22Rv1 (cell line): ENCODE data around the gene FILIP1.
"Not testable (repeated sequence)": the region's sequence is repeated elsewhere in the genome, so short reads cannot be mapped to it uniquely, and the experiment has no call there.

Experiments
- H3K27ac ChIP-seq: fragments of 450-650 bp; 2 replicates; pipeline ENCODE4 v1.5.1; 2017
- ZFX ChIP-seq: fragments of 450-650 bp; IDR thresholded peaks from 2 replicates; pipeline ENCODE4 v1.6.1; 2017; ENCODE audit warnings: antibody characterized with exemption, borderline replicate concordance
- TF ChIP-seq, protein P1 (sequence below): fragments of 450-650 bp; IDR thresholded peaks from 2 replicates; pipeline ENCODE4 v1.5.1; 2017; ENCODE audit warnings: mild to moderate bottlenecking

FILIP1 gene

DNA sequence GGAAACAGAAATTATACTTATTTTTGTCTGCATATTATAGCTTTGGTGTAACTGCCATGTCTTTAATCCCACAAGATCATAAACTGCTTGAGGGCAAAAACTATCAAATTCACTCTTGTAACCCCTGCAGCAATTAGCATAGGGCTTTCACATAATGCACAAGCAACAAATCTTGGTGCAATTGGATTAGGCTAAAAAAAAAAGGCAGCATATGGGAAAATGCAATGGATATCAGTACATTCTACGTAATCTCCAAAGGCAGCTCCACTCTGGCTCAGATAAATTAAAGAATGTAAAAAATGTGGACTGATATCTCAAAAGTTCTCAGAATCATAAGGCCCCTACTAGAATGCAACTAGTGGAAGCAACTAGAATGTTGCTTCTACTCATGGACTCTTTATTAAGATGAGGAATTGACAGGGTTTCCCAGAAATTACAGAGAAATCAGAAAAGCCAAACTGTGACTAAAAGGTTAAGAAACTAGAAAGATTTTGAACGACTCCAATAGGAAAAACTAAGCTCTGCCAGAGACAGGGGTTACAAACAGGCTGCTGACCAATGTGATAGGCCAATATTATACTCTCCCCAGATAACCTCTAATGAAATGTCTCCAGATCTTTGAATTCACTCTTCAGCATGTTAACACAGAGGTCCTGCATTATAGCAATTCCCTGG, 55.0 kb downstream of the FILIP1 start:
- no peak overlapping the region for H3K27ac ChIP-seq
- TF ChIP-seq, protein P1, sequence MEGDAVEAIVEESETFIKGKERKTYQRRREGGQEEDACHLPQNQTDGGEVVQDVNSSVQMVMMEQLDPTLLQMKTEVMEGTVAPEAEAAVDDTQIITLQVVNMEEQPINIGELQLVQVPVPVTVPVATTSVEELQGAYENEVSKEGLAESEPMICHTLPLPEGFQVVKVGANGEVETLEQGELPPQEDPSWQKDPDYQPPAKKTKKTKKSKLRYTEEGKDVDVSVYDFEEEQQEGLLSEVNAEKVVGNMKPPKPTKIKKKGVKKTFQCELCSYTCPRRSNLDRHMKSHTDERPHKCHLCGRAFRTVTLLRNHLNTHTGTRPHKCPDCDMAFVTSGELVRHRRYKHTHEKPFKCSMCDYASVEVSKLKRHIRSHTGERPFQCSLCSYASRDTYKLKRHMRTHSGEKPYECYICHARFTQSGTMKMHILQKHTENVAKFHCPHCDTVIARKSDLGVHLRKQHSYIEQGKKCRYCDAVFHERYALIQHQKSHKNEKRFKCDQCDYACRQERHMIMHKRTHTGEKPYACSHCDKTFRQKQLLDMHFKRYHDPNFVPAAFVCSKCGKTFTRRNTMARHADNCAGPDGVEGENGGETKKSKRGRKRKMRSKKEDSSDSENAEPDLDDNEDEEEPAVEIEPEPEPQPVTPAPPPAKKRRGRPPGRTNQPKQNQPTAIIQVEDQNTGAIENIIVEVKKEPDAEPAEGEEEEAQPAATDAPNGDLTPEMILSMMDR, result no peak
- TF ChIP-seq ZFX, result no peak

DNA sequence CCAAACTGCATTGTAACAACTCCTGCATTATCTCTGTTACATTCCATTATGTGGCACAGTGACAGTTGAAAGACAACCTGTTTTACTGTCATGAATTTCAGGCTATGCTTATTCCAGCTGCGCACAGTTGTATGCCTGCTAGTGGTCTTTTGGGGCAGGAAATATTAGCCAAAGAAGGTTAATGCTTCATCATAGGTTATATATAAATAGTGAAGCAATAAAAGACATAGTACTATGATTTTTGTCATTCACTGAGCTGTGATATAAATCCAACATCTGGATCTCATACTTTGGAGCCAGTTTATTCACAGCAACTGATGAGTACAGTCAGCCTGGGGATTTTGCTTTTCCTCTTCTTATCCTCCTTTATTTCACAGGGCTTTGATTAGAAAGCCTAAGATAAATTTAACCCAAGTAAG, 55.6 kb downstream of the FILIP1 start:
- H3K27ac ChIP-seq, result no peak overlapping the region
- TF ChIP-seq, protein P1, result no peak
- TF ChIP-seq ZFX, result no peak

DNA sequence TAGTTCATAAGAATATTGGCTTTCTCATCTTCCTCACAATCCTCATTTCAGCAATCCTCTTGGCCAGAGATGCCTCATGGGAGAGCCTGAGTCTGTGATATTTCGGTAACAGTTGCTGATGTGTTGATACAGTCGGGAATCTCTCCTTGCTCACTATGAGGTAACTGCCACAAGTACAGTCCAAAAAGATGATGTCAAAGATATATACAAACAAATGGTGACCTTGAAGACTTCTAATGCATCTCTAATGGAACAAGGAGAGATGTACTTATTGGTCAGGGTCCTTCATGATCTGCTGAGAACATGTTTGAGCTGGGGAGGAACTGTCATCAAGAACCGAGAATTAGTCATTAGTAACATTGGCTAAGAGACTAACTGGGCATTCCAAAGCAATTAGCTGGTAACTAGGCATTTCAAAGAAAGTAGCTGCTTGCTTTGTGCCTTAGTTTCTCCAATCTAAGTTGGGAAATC, 56.1 kb downstream of the FILIP1 start:
- no peak overlapping the region for H3K27ac ChIP-seq
- TF ChIP-seq, protein P1, result no peak

DNA sequence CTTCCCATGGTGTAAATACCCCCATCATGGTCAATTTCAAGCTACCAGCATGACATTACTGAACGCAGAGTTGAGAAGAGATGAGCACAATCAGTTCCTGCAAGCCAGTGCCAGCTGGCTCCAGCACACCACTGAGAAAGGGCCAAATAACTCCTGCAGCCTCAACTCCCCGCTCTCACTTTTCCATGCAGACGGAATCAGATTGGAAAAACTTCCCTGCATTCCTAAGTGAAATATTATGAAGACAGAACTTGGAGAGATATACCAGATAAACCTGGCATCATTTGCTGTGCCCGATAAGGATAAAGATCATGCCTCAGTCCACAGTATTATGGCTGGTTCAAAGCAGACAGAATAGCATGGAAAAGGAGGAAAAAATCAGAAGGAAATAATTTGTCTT, 56.7 kb downstream of the FILIP1 start:
- TF ChIP-seq, protein P1, result no peak
- no peak for TF ChIP-seq ZFX
- no peak overlapping the region for H3K27ac ChIP-seq

DNA sequence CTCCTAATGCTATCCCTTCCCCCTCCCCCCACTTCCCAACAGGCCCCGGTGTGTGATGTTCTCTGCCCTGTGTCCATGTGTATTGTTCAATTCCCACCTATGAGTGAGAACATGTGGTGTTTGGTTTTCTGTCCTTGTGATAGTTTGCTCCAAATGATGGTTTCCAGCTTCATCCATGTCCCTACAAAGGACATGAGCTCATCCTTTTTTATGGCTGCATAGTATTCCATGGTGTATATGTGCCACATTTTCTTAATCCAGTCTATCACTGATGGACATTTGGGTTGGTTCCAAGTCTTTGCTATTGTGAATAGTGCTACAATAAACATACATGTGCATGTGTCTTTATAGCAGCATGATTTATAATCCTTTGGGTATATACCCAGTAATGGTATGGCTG, 60.8 kb downstream of the FILIP1 start:
- H3K27ac ChIP-seq, result not testable (repeated sequence)

DNA sequence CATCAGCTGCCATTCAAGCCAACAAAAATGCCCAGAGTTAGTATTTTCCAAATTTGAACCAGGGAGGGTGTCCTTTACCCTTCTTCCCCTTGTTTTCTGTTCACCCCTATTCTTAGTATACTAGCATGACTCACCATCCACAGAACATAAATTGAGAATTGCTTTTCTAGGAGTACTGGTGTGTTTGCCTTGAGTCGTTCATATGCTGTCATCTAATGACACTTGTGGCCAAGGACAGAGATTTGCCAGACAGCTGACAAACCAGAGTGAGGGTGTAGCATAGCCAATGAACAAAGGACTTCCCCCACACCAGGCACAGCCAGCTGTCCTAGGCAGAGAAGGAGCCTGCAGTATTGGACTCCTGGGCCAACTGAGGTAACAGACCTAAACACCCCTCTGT, 62.2 kb downstream of the FILIP1 start:
- TF ChIP-seq, protein P1, result no peak
- no peak for TF ChIP-seq ZFX
- no peak overlapping the region for H3K27ac ChIP-seq

DNA sequence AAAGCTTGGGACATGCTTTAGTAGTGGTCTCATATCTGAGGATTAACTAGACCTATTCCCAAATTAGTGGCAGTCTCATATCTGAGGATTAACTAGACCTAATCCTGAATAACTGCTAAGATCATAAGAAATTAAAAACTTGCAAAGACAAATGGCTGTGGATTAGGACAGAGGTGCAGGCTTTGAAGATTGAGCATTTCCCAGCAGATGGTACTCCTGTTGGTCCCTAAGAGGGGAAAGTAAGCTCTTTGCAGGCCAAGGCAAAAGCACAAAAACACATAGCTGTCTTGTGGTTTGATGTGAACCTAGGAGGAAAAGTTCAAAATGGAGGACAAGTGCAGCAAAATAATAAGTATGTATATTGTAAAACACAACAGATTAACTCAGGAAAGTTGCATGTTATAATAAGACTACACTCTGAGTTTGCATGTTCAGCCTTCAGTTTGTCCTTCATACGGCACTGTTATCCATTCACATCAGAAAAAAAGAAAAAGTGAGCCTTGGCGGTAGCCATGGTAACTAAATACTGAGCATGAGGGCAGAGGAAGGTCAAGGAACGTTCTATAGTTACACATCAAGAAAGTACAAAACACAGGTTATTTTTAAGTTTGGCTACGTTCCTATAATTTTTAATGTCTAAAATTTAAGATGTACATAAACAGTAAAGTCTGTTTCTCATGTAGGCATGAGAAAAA, 62.8 kb downstream of the FILIP1 start:
- TF ChIP-seq ZFX, result no peak
- TF ChIP-seq, protein P1, result no peak
- H3K27ac ChIP-seq, result no peak overlapping the region
